B cell (primary cell): Measurements from ENCODE around the gene ATP1B3.

Experiments used
- CTCF ChIP-seq: fragments of 200-600 bp; IDR thresholded peaks from one replicate; pipeline ENCODE4 v1.8.0; 2022; ENCODE audit warnings: antibody characterized with exemption, mild to moderate bottlenecking
- EZH2 ChIP-seq: IDR thresholded peaks from 2 replicates; pipeline ENCODE4 v1.6.1; 2012; ENCODE audit warnings: borderline replicate concordance, low read depth, mild to moderate bottlenecking, moderate library complexity, low read length; ENCODE audit not compliant: insufficient read depth, poor library complexity, severe bottlenecking

GRCh38 chr3:141914311-141914710 is 37.9 kb downstream of the ATP1B3 start:
- no peak for TF ChIP-seq CTCF
- TF ChIP-seq EZH2: no peak
